H1 (cell line): Measurements from ENCODE around the gene RECK.

Experiments
- CEBPB ChIP-seq: IDR thresholded peaks from 2 replicates; pipeline ENCODE4 v1.6.1; 2012; ENCODE audit warnings: low read depth, low read length
- CTCF ChIP-seq, 3 experiments: IDR thresholded peaks; 1 replicate in 2 of 3; 2 replicates in 1 of 3; pipeline versions ENCODE4 v1.5.1 to v1.6.1; 2011; ENCODE audit warnings: low read length in 3 of 3, mild to moderate bottlenecking in 3 of 3, inconsistent platforms in 2 of 3, low read depth in 1 of 3, moderate library complexity in 1 of 3; ENCODE audit not compliant: insufficient read depth in 1 of 3; ENCODE audit errors: control extremely low read depth in 1 of 3
- EZH2 ChIP-seq: fragments of 200-600 bp; sonication (generic); IDR thresholded peaks from 2 replicates; pipeline ENCODE4 v1.7.1; 2012; ENCODE audit warnings: low read depth, mild to moderate bottlenecking, moderate library complexity, low read length, inconsistent platforms; ENCODE audit not compliant: severe bottlenecking
- POLR2A ChIP-seq, 2 experiments: IDR thresholded peaks; 1 replicate in 1 of 2; 2 replicates in 1 of 2; pipeline ENCODE4 v1.6.1; 2011; ENCODE audit warnings: low read depth in 2 of 2, low read length in 2 of 2, mild to moderate bottlenecking in 2 of 2; ENCODE audit errors: control extremely low read depth in 1 of 2
- POLR2AphosphoS5 ChIP-seq: IDR thresholded peaks from 2 replicates; pipeline ENCODE4 v1.6.1; 2011; ENCODE audit warnings: low read depth, low read length
- RFX5 ChIP-seq: IDR thresholded peaks from 2 replicates; pipeline ENCODE4 v1.6.1; 2011; ENCODE audit warnings: low read depth, low read length, improper control_type of control experiment, borderline replicate concordance
- TBP ChIP-seq: IDR thresholded peaks from 2 replicates; pipeline ENCODE4 v1.6.1; 2011; ENCODE audit warnings: low read depth, low read length, improper control_type of control experiment
- TF ChIP-seq, protein P1 (sequence below): IDR thresholded peaks from 2 replicates; pipeline ENCODE4 v1.6.1; 2011; ENCODE audit warnings: low read depth, mild to moderate bottlenecking, low read length; ENCODE audit not compliant: insufficient read depth

GRCh38 chr9:36101916-36102741, 65.4 kb downstream of the RECK start:
- TF ChIP-seq CTCF (IDR thresholded peaks at IDR 0.05; ENCODE audit: control extremely low read depth in 1 of 3, insufficient read depth in 1 of 3, low read depth in 1 of 3, low read length in 3 of 3) (no peak), TBP (no peak), RFX5 (no peak), POLR2AphosphoS5 (no peak), POLR2A (IDR thresholded peaks at IDR 0.05; ENCODE audit: control extremely low read depth in 1 of 2, low read depth in 2 of 2, low read length in 2 of 2) (no peak), CEBPB (no peak), EZH2 (no peak)
- TF ChIP-seq, protein P1, sequence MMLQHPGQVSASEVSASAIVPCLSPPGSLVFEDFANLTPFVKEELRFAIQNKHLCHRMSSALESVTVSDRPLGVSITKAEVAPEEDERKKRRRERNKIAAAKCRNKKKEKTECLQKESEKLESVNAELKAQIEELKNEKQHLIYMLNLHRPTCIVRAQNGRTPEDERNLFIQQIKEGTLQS = no peak
